Kidney (tissue), 14 donors: Measurements from ENCODE around the gene FARS2. TPM values are rescaled to one million over a fixed set of nuclear protein-coding genes. Genes with fewer than 3 reads are reported as not detected.

Experiments used
- DNase-seq, 5 donors: peaks; one replicate each; pipeline ENCODE4 v3.0.0-alpha.2; 2013 to 2020
- FAIRE-seq: peaks from 2 replicates; lab custom pipeline; 2012; peaks lifted over from hg19 to GRCh38; lab: Jason Lieb, UNC
- H3K27ac ChIP-seq, 2 donors: one replicate each; pipeline ENCODE4 v1.7.0; 2013; ENCODE audit warnings: low read depth in 2 of 2, low read length in 2 of 2, inconsistent platforms in 1 of 2
- H3K27me3 ChIP-seq: one replicate; pipeline ENCODE4 v1.7.1; 2013; ENCODE audit warnings: low read length, inconsistent platforms; ENCODE audit not compliant: control insufficient read depth, insufficient read depth
- H3K36me3 ChIP-seq, 3 donors: one replicate each; pipeline versions ENCODE4 v1.7.0 to v1.7.1; 2013; ENCODE audit warnings: low read length in 3 of 3, control low read depth in 1 of 3, inconsistent platforms in 1 of 3; ENCODE audit not compliant: insufficient read depth in 3 of 3, control insufficient read depth in 2 of 3
- H3K4me1 ChIP-seq, 3 donors: one replicate each; pipeline versions ENCODE4 v1.7.0 to v1.7.1; 2013; ENCODE audit warnings: low read length in 3 of 3, inconsistent platforms in 1 of 3, low read depth in 1 of 3; ENCODE audit not compliant: control insufficient read depth in 2 of 3, insufficient read depth in 2 of 3
- H3K4me3 ChIP-seq, 3 donors: one replicate each; pipeline versions ENCODE4 v1.7.0 to v1.8.1; 2013; ENCODE audit warnings: low read length in 3 of 3, control low read depth in 1 of 3, inconsistent platforms in 1 of 3
- H3K9ac ChIP-seq, 3 donors: one replicate each; pipeline versions ENCODE4 v1.7.0 to v1.7.1; 2013; ENCODE audit warnings: low read length in 3 of 3, control low read depth in 1 of 3, inconsistent platforms in 1 of 3
- H3K9me3 ChIP-seq, 3 donors: one replicate each; pipeline versions ENCODE4 v1.7.0 to v1.7.1; 2013; ENCODE audit warnings: low read length in 3 of 3, control low read depth in 1 of 3, inconsistent platforms in 1 of 3; ENCODE audit not compliant: control insufficient read depth in 2 of 3, insufficient read depth in 1 of 3
- intact Hi-C: fragments of 100-400 bp; cut with DNase I; formaldehyde crosslinking; loops from one replicate; pipeline ENCODE4 v1.11.1; 2022
- polyA plus RNA-seq: library from polyadenylated mRNA; stranded (reverse); fragments of 350-450 nt; fragmentation: Illumina TruSeq; extraction: RNeasy Lipid Tissue Mini Kit (QIAGEN cat#74804); gene quantifications from one replicate; pipeline ENCODE4 v1.2.3, GENCODE V29; 2014; ENCODE audit warnings: low read depth, low replicate concordance; ENCODE audit not compliant: insufficient read depth
- total RNA-seq: library from RNA; stranded (reverse); fragmentation: NEBNext Ultra II Directional; extraction: Animal tissue kit (Norgen Biotek cat#: 25700); gene quantifications from one replicate; pipeline ENCODE4 v1.2.1, GENCODE V29; 2021
- TF ChIP-seq, protein P1 (sequence below): IDR thresholded peaks from 3 replicates; pipeline ENCODE4 v1.5.1; 2012; ENCODE audit warnings: mild to moderate bottlenecking, moderate library complexity, borderline replicate concordance; ENCODE audit not compliant: insufficient read depth; ENCODE audit errors: extremely low read depth
- donor health status: control.
- donor health status: control.
- donor health status: control.
- donor health status: control.
- donor health status: control.
- donor health status: DM: yes; HTN: yes; CAD: no.
- donor health status: Normal renal cell carcinoma (clear cell type).

The FARS2 gene
- total and polyA plus RNA-seq, 2 donors from 2014 or later = 22.1 to 24.8 TPM

DNA sequence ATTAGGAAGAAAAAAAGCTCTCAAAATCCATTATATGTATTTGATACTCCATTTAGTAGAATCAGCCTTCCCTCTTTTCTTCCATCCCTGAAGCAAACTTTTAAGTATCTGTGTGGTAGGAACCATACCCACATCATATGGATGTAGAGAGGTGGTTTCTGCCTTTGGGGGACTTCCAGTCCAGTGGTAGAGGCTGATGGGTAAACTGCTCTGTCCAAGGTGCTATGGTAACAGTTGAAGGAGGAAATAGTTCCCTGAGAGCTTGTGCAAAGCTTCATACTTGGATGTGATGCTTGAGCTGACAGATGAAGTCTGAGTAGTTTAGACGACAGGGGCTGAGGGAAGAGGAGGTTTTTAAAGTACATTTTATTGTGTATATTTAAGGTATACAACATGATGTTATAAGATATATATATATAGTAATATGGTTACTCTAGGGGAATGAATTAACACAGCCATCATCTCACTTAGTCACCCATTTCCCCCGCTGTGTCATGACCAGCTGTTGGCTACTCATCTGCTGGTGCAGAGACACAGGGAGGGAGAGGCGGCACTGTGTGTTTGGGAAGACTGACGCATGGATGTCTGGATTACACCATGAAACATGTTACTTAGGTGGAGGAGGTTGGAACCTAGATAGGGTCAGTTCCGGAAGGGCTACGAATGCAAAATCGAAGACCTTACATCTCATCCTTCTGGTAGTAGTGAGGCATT lies 185.2 kb downstream of the FARS2 start:
- no peaks in the 10 kb centered on the region for H3K36me3 ChIP-seq
- no peaks in the 10 kb centered on the region for H3K4me1 ChIP-seq
- H3K9me3 ChIP-seq = no peaks in the 10 kb centered on the region
- no peak for DNase-seq
- H3K27ac ChIP-seq = no peak overlapping the region
- no peak overlapping the region for H3K4me3 ChIP-seq
- H3K9ac ChIP-seq = no peak overlapping the region
- no peaks in the 10 kb centered on the region for H3K27me3 ChIP-seq
- no peak for FAIRE-seq
- TF ChIP-seq, protein P1, sequence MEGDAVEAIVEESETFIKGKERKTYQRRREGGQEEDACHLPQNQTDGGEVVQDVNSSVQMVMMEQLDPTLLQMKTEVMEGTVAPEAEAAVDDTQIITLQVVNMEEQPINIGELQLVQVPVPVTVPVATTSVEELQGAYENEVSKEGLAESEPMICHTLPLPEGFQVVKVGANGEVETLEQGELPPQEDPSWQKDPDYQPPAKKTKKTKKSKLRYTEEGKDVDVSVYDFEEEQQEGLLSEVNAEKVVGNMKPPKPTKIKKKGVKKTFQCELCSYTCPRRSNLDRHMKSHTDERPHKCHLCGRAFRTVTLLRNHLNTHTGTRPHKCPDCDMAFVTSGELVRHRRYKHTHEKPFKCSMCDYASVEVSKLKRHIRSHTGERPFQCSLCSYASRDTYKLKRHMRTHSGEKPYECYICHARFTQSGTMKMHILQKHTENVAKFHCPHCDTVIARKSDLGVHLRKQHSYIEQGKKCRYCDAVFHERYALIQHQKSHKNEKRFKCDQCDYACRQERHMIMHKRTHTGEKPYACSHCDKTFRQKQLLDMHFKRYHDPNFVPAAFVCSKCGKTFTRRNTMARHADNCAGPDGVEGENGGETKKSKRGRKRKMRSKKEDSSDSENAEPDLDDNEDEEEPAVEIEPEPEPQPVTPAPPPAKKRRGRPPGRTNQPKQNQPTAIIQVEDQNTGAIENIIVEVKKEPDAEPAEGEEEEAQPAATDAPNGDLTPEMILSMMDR = no peak
- intact Hi-C loops = no loop called here

DNA sequence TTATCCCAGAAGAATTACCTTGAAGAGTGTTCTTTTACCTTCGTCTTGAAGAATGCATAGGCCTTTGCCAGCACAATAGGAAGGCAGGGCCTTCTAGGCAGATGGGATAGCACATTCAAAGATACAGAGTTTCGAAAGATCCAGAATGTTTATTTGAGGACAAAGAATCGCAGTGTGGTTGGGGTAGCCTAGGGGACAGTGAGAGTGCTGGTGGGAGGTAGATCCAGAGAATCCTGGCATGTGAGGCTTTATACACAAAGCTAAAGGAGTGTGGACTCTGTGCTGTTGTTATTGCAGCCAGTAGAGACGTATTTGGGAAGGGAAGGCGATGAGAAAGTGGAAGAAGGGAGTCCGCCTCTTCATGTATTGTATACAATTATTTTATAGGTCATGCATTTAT lies 186.6 kb downstream of the FARS2 start:
- TF ChIP-seq, protein P1 = no peak
- H3K4me3 ChIP-seq = no peak overlapping the region
- H3K9me3 ChIP-seq = no peaks in the 10 kb centered on the region
- no peak overlapping the region for H3K27ac ChIP-seq
- no peak overlapping the region for H3K9ac ChIP-seq
- FAIRE-seq = no peak
- intact Hi-C loops = no loop called here
- no peaks in the 10 kb centered on the region for H3K36me3 ChIP-seq
- H3K27me3 ChIP-seq = no peaks in the 10 kb centered on the region
- DNase-seq = no peak
- no peaks in the 10 kb centered on the region for H3K4me1 ChIP-seq

DNA sequence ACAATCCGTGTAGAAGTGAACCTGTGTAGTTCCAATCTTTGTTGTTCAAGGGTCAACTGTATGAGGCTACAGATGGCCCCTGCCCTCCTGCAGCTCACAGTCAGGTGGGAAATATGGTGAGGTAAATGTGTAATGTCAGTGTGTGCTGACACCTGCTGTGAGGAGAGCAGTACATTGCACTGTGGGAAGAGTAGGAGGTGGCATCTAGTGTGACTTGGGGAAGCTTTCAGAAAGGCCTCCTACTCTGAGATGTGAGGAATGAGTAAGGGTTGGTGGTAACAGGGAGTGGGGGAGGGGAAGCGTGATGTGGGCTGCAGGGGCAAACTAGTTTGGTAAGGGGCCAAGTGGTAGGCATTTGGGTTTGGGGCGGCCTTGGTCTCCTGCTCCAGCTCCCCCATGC lies 188.8 kb downstream of the FARS2 start:
- H3K27me3 ChIP-seq = no peaks in the 10 kb centered on the region
- DNase-seq (no peak), FAIRE-seq (no peak)
- no peak overlapping the region for H3K9ac ChIP-seq
- no peaks in the 10 kb centered on the region for H3K36me3 ChIP-seq
- H3K27ac ChIP-seq = no peak overlapping the region
- no peak overlapping the region for H3K4me3 ChIP-seq
- H3K9me3 ChIP-seq = no peaks in the 10 kb centered on the region
- intact Hi-C loops = no loop called here
- H3K4me1 ChIP-seq = no peaks in the 10 kb centered on the region
- TF ChIP-seq, protein P1 = no peak

DNA sequence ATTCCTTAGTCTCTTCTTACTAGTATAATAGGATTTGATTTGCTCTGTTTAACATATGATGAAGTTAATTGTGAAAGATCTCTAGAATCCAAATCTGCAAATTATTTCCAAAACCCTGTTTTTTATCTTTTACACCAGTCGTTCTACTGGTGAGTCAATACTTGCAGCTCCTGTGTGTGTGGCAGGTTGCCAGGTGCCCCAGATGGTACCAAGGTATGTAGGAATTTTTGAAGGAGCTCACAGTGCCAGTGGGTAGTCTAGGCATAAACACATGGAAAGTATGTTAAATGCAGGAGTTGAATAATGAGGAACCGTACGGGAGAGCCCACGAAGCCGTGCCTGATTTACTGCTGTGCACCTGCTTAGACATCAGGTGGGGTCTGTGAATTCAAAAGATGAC lies 192.2 kb downstream of the FARS2 start:
- Histone ChIP-seq H3K9ac (no peak overlapping the region), H3K36me3 (no peaks in the 10 kb centered on the region), H3K27ac (no peak overlapping the region), H3K27me3 (no peaks in the 10 kb centered on the region), H3K9me3 (no peaks in the 10 kb centered on the region), H3K4me1 (peaks cover 0 to 3% (median 0%) of the 10 kb centered on the region in 3 donors), H3K4me3 (no peak overlapping the region)
- DNase-seq (no peak), FAIRE-seq (no peak)
- TF ChIP-seq, protein P1 = no peak
- intact Hi-C loops = no loop called here
